ENCODE data around the gene MED9. TPM values are rescaled to one million over a fixed set of nuclear protein-coding genes. Genes with fewer than 3 reads are reported as not detected.

MED9 gene
- total and polyA plus RNA-seq, 4 donors, result 6.4 to 12.5 (median 8.8) TPM

DNA sequence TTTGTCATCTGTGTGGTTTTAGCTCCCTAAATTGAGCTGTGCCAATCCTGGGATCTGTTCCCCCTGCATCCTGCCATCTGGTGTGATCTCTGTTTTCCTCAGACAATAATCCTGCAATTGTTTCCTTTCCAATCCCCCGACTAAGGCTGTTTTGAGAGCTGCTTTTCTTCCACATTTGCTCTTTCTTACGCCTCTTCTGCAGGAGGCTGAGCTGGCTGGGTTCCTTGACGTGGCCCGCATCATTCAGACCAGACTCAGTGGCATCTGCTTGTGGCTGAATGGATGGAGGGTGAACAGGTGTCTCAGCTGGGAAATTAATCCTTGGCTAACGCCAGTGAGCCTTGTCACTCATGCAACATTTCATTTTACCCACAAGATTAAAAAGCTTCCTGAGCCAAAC, 9.8 kb upstream of the MED9 start:
- TF ChIP-seq JUND (IDR thresholded peaks at IDR 0.05) (no peak), MAX (IDR thresholded peaks at IDR 0.05) (no peak), SP1 (IDR thresholded peaks at IDR 0.05) (no peak), YY1 (IDR thresholded peaks at IDR 0.05) (no peak), FOXA2 (IDR thresholded peaks at IDR 0.05) (no peak), RAD21 (IDR thresholded peaks at IDR 0.05) (no peak), RXRA (IDR thresholded peaks at IDR 0.05) (no peak), CTCF (IDR thresholded peaks at IDR 0.05; ENCODE audit: low read depth, low read length, missing input control) (no peak), FOXA1 (IDR thresholded peaks at IDR 0.05) (no peak), HNF4G (IDR thresholded peaks at IDR 0.05) (no peak)
- TF ChIP-seq, protein P1, sequence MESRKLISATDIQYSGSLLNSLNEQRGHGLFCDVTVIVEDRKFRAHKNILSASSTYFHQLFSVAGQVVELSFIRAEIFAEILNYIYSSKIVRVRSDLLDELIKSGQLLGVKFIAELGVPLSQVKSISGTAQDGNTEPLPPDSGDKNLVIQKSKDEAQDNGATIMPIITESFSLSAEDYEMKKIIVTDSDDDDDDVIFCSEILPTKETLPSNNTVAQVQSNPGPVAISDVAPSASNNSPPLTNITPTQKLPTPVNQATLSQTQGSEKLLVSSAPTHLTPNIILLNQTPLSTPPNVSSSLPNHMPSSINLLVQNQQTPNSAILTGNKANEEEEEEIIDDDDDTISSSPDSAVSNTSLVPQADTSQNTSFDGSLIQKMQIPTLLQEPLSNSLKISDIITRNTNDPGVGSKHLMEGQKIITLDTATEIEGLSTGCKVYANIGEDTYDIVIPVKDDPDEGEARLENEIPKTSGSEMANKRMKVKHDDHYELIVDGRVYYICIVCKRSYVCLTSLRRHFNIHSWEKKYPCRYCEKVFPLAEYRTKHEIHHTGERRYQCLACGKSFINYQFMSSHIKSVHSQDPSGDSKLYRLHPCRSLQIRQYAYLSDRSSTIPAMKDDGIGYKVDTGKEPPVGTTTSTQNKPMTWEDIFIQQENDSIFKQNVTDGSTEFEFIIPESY (IDR thresholded peaks at IDR 0.05), result no peak
- TF ChIP-seq, protein P2, sequence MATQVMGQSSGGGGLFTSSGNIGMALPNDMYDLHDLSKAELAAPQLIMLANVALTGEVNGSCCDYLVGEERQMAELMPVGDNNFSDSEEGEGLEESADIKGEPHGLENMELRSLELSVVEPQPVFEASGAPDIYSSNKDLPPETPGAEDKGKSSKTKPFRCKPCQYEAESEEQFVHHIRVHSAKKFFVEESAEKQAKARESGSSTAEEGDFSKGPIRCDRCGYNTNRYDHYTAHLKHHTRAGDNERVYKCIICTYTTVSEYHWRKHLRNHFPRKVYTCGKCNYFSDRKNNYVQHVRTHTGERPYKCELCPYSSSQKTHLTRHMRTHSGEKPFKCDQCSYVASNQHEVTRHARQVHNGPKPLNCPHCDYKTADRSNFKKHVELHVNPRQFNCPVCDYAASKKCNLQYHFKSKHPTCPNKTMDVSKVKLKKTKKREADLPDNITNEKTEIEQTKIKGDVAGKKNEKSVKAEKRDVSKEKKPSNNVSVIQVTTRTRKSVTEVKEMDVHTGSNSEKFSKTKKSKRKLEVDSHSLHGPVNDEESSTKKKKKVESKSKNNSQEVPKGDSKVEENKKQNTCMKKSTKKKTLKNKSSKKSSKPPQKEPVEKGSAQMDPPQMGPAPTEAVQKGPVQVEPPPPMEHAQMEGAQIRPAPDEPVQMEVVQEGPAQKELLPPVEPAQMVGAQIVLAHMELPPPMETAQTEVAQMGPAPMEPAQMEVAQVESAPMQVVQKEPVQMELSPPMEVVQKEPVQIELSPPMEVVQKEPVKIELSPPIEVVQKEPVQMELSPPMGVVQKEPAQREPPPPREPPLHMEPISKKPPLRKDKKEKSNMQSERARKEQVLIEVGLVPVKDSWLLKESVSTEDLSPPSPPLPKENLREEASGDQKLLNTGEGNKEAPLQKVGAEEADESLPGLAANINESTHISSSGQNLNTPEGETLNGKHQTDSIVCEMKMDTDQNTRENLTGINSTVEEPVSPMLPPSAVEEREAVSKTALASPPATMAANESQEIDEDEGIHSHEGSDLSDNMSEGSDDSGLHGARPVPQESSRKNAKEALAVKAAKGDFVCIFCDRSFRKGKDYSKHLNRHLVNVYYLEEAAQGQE (IDR thresholded peaks at IDR 0.05), result no peak
- Histone ChIP-seq H3K27ac (ENCODE audit: low read depth in 1 of 2, low read length in 2 of 2) (no peak overlapping the region), H3K27me3 (ENCODE audit: control insufficient read depth in 4 of 4, insufficient read depth in 4 of 4, low read length in 3 of 4) (no peaks in the 10 kb centered on the region), H3K4me3 (ENCODE audit: low read depth in 1 of 3, low read length in 3 of 3) (no peak overlapping the region), H3K4me1 (ENCODE audit: control insufficient read depth in 4 of 4, insufficient read depth in 4 of 4, low read length in 3 of 4) (peaks cover 0 to 5% (median 0%) of the 10 kb centered on the region in 4 donors), H3K9me3 (ENCODE audit: control insufficient read depth in 4 of 4, low read length in 3 of 4) (no peaks in the 10 kb centered on the region), H3K36me3 (ENCODE audit: control insufficient read depth in 4 of 4, insufficient read depth in 3 of 4, low read depth in 1 of 4, low read length in 3 of 4) (no peaks in the 10 kb centered on the region), H3K9ac (ENCODE audit: low read depth in 1 of 2, low read length in 2 of 2) (no peak overlapping the region)
- WGBS, result 90% methylated on average over 5 of the region's 5 CpGs
- DNase-seq (ENCODE audit: low spot score), result no peak

DNA sequence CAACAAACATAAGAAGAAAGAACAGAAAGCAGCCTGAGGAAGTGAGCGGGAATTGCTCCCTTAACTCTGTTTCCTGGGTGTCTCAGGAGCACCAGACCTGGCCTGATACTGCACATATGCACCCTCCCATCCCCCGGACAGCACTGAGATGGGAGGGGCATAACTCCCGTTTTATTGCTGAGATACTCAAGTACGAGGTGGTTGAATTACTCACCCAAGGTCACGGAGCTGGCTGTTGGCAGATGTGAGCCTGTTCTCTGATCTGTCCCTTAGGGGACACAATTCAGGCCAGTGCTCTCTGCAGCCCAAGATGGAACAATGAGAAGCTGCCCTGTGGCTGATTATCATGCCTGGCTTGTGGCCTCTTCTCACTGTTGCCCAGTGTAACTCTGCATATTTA, 9.1 kb upstream of the MED9 start:
- Histone ChIP-seq H3K4me3 (ENCODE audit: low read depth in 1 of 3, low read length in 3 of 3) (no peak overlapping the region), H3K36me3 (ENCODE audit: control insufficient read depth in 4 of 4, insufficient read depth in 3 of 4, low read depth in 1 of 4, low read length in 3 of 4) (no peaks in the 10 kb centered on the region), H3K27me3 (ENCODE audit: control insufficient read depth in 4 of 4, insufficient read depth in 4 of 4, low read length in 3 of 4) (no peaks in the 10 kb centered on the region), H3K27ac (ENCODE audit: low read depth in 1 of 2, low read length in 2 of 2) (no peak overlapping the region), H3K4me1 (ENCODE audit: control insufficient read depth in 4 of 4, insufficient read depth in 4 of 4, low read length in 3 of 4) (peaks cover 0 to 5% (median 0%) of the 10 kb centered on the region in 4 donors), H3K9ac (ENCODE audit: low read depth in 1 of 2, low read length in 2 of 2) (no peak overlapping the region), H3K9me3 (ENCODE audit: control insufficient read depth in 4 of 4, low read length in 3 of 4) (no peaks in the 10 kb centered on the region)
- no peak for DNase-seq (ENCODE audit: low spot score)
- TF ChIP-seq RXRA (IDR thresholded peaks at IDR 0.05) (no peak), RAD21 (IDR thresholded peaks at IDR 0.05) (no peak), TAF1 (conservative IDR thresholded peaks at IDR 0.05) (no peak), MAX (IDR thresholded peaks at IDR 0.05) (no peak)
- WGBS, result 68% methylated on average over 5 of the region's 5 CpGs

Measured in liver (tissue), 9 donors.